Neural cell (in vitro differentiated cells): ENCODE measurements around the gene ITGBL1. TPM values are rescaled to one million over a fixed set of nuclear protein-coding genes. Genes with fewer than 3 reads are reported as not detected.

Experiments
- H2AFZ ChIP-seq: fragments of 200-600, 300-800 bp; sonication (generic), shearing (Covaris generic); 2 replicates; pipeline ENCODE4 v1.6.0; 2014; ENCODE audit warnings: low read depth, mild to moderate bottlenecking, antibody characterized with exemption, low read length, moderate library complexity
- H3F3A ChIP-seq: fragments of 200-600 bp; shearing (Covaris generic); 2 replicates; pipeline ENCODE4 v1.6.1; 2016; ENCODE audit warnings: mild to moderate bottlenecking, moderate library complexity, mixed read lengths, antibody characterized with exemption, low read length; ENCODE audit not compliant: insufficient read depth, poor library complexity, severe bottlenecking
- H3K27ac ChIP-seq: fragments of 200-600, 300-800 bp; sonication (generic), shearing (Covaris generic); 2 replicates; pipeline ENCODE4 v1.5.1; 2014; ENCODE audit warnings: mild to moderate bottlenecking, low read length, moderate library complexity
- H3K27me3 ChIP-seq: fragments of 300-800, 200-600 bp; sonication (generic), shearing (Covaris generic); 2 replicates; pipeline ENCODE4 v1.6.0; 2014; ENCODE audit warnings: mild to moderate bottlenecking, low read depth, low read length, moderate library complexity; ENCODE audit not compliant: insufficient read depth
- H3K36me3 ChIP-seq: fragments of 300-800, 200-600 bp; sonication (generic), shearing (Covaris generic); 2 replicates; pipeline ENCODE4 v1.5.1; 2014; ENCODE audit warnings: mild to moderate bottlenecking, antibody characterized with exemption, low read length, moderate library complexity; ENCODE audit not compliant: insufficient read depth
- H3K4me2 ChIP-seq: fragments of 300-800, 200-600 bp; sonication (generic), shearing (Covaris generic); 2 replicates; pipeline ENCODE4 v1.6.0; 2014; ENCODE audit warnings: mild to moderate bottlenecking, low read length
- H3K4me3 ChIP-seq: fragments of 300-800, 200-600 bp; sonication (generic), shearing (Covaris generic); 2 replicates; pipeline ENCODE4 v1.5.1; 2014; ENCODE audit warnings: mild to moderate bottlenecking, low read length, moderate library complexity
- H3K79me2 ChIP-seq: fragments of 200-600 bp; shearing (Covaris generic); replicated peaks from 2 replicates; pipeline ENCODE4 v1.6.0; 2014; ENCODE audit warnings: mild to moderate bottlenecking, low read length, moderate library complexity; ENCODE audit not compliant: insufficient read depth
- H3K9ac ChIP-seq: fragments of 300-800, 200-600 bp; sonication (generic), shearing (Covaris generic); 2 replicates; pipeline ENCODE4 v1.6.1; 2016; ENCODE audit warnings: mild to moderate bottlenecking, low read length, mixed read lengths
- H3K9me2 ChIP-seq: fragments of 200-600 bp; shearing (Covaris generic); 2 replicates; pipeline ENCODE4 v1.6.1; 2016; ENCODE audit warnings: mild to moderate bottlenecking, low read length, mixed read lengths; ENCODE audit not compliant: insufficient read depth
- H3K9me3 ChIP-seq: fragments of 200-600, 300-800 bp; sonication (generic), shearing (Covaris generic); 2 replicates; pipeline ENCODE4 v1.6.1; 2016; ENCODE audit warnings: mild to moderate bottlenecking, mixed run types, low read length, moderate library complexity, mixed read lengths
- H4K20me1 ChIP-seq: fragments of 200-600 bp; shearing (Covaris generic); 2 replicates; pipeline ENCODE4 v1.6.1; 2016; ENCODE audit warnings: mild to moderate bottlenecking, mixed run types; ENCODE audit not compliant: insufficient read depth
- EP300 ChIP-seq: fragments of 450-650 bp; conservative IDR thresholded peaks from 2 replicates; pipeline ENCODE4 v1.6.1; 2014; ENCODE audit warnings: antibody characterized with exemption, mild to moderate bottlenecking, moderate library complexity; ENCODE audit not compliant: poor library complexity, severe bottlenecking
- EZH2 ChIP-seq: fragments of 200-600, 300-800 bp; shearing (Covaris generic), sonication (generic); IDR thresholded peaks from 2 replicates; pipeline ENCODE4 v1.6.1; 2014; ENCODE audit warnings: antibody characterized with exemption, low read length, borderline replicate concordance, mild to moderate bottlenecking; ENCODE audit not compliant: insufficient read depth, poor library complexity, severe bottlenecking
- MXI1 ChIP-seq: fragments of 450-650 bp; conservative IDR thresholded peaks from 2 replicates; pipeline ENCODE4 v1.6.1; 2014; ENCODE audit warnings: antibody characterized with exemption, mild to moderate bottlenecking; ENCODE audit not compliant: poor library complexity, severe bottlenecking
- POLR2AphosphoS5 ChIP-seq: IDR thresholded peaks from 2 replicates; pipeline ENCODE4 v1.6.1; 2012
- RAD21 ChIP-seq: fragments of 450-650 bp; conservative IDR thresholded peaks from 2 replicates; pipeline ENCODE4 v1.6.1; 2014; ENCODE audit warnings: antibody characterized with exemption, mild to moderate bottlenecking, moderate library complexity
- SMC3 ChIP-seq: fragments of 450-650 bp; conservative IDR thresholded peaks from 2 replicates; pipeline ENCODE4 v1.6.1; 2014; ENCODE audit warnings: antibody characterized with exemption, mild to moderate bottlenecking, moderate library complexity; ENCODE audit not compliant: poor library complexity
- TAF1 ChIP-seq: IDR thresholded peaks from 2 replicates; pipeline ENCODE4 v1.6.1; 2012; ENCODE audit warnings: low read depth
- polyA plus RNA-seq: library from polyadenylated mRNA; depleted of rRNA; stranded (reverse); fragments of >200 nt; gene quantifications from 2 replicates; pipeline ENCODE4 v1.2.3, GENCODE V29; 2014
- TF ChIP-seq, protein P1 (sequence below): IDR thresholded peaks from 2 replicates; pipeline ENCODE4 v1.6.1; 2012; ENCODE audit warnings: borderline replicate concordance
- TF ChIP-seq, protein P2 (sequence below): fragments of 450-650 bp; IDR thresholded peaks from 2 replicates; pipeline ENCODE4 v1.5.1; 2014; ENCODE audit warnings: antibody characterized with exemption, mild to moderate bottlenecking, moderate library complexity; ENCODE audit not compliant: poor library complexity, severe bottlenecking

Gene ITGBL1
- polyA plus RNA-seq, 1 donor from 2014 or later: 0.46 TPM

DNA sequence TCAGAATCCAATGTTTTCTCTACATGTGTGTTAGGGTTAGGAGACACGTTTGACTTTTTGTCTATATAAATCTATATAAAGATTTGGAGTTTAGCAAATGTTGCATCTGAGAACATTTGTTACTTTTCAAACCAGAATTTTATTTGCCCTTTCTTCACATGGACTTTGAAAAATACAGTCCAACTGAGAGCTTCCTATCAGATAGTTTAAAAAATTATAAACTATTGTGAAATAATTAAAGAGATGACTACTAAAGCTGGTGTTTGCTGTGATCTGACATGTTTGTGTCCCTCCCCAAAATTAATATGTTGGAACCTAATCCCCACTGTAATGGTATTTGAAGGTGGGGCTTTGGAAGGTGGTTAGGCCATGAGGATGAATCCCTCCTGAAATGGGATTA lies 297.1 kb downstream of the ITGBL1 start:
- Histone ChIP-seq H3K36me3 (no peaks in the 10 kb centered on the region), H3F3A (no peaks in the 10 kb centered on the region), H2AFZ (no peak overlapping the region), H3K4me3 (no peak overlapping the region), H3K4me2 (no peak overlapping the region), H3K27ac (no peak overlapping the region), H3K9me3 (no peaks in the 10 kb centered on the region), H4K20me1 (no peaks in the 10 kb centered on the region), H3K9ac (no peak overlapping the region), H3K9me2 (no peaks in the 10 kb centered on the region), H3K79me2 (no peaks in the 10 kb centered on the region), H3K27me3 (no peaks in the 10 kb centered on the region)
- TF ChIP-seq RAD21 (no peak), POLR2AphosphoS5 (no peak), MXI1 (no peak), SMC3 (no peak), TAF1 (no peak), EZH2 (no peak), EP300 (no peak)
- TF ChIP-seq, protein P1, sequence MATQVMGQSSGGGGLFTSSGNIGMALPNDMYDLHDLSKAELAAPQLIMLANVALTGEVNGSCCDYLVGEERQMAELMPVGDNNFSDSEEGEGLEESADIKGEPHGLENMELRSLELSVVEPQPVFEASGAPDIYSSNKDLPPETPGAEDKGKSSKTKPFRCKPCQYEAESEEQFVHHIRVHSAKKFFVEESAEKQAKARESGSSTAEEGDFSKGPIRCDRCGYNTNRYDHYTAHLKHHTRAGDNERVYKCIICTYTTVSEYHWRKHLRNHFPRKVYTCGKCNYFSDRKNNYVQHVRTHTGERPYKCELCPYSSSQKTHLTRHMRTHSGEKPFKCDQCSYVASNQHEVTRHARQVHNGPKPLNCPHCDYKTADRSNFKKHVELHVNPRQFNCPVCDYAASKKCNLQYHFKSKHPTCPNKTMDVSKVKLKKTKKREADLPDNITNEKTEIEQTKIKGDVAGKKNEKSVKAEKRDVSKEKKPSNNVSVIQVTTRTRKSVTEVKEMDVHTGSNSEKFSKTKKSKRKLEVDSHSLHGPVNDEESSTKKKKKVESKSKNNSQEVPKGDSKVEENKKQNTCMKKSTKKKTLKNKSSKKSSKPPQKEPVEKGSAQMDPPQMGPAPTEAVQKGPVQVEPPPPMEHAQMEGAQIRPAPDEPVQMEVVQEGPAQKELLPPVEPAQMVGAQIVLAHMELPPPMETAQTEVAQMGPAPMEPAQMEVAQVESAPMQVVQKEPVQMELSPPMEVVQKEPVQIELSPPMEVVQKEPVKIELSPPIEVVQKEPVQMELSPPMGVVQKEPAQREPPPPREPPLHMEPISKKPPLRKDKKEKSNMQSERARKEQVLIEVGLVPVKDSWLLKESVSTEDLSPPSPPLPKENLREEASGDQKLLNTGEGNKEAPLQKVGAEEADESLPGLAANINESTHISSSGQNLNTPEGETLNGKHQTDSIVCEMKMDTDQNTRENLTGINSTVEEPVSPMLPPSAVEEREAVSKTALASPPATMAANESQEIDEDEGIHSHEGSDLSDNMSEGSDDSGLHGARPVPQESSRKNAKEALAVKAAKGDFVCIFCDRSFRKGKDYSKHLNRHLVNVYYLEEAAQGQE: no peak
- TF ChIP-seq, protein P2, sequence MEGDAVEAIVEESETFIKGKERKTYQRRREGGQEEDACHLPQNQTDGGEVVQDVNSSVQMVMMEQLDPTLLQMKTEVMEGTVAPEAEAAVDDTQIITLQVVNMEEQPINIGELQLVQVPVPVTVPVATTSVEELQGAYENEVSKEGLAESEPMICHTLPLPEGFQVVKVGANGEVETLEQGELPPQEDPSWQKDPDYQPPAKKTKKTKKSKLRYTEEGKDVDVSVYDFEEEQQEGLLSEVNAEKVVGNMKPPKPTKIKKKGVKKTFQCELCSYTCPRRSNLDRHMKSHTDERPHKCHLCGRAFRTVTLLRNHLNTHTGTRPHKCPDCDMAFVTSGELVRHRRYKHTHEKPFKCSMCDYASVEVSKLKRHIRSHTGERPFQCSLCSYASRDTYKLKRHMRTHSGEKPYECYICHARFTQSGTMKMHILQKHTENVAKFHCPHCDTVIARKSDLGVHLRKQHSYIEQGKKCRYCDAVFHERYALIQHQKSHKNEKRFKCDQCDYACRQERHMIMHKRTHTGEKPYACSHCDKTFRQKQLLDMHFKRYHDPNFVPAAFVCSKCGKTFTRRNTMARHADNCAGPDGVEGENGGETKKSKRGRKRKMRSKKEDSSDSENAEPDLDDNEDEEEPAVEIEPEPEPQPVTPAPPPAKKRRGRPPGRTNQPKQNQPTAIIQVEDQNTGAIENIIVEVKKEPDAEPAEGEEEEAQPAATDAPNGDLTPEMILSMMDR: no peak

DNA sequence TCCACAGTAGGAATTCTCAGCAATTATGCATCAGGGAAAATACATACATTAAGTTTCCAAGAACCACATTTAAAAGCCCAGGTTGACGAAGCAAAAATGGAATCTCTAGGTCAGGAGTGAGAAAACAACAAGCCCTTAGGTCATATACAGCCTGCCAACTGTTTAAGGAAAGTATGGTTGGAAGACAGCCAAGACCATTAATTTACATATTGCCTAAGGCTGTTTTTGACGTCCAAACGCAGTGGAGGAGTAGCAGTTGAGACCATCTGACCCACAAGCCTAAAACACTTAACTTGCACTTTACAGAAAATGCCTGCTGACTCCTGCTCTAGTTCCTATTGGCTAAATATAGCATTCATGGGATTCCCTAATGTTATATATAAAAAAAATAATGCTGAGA lies 299.0 kb downstream of the ITGBL1 start:
- Histone ChIP-seq H3K27ac (no peak overlapping the region), H3F3A (no peaks in the 10 kb centered on the region), H3K79me2 (no peaks in the 10 kb centered on the region), H3K27me3 (no peaks in the 10 kb centered on the region), H3K9ac (no peak overlapping the region), H4K20me1 (no peaks in the 10 kb centered on the region), H3K4me3 (no peak overlapping the region), H3K4me2 (no peak overlapping the region), H3K9me3 (no peaks in the 10 kb centered on the region), H3K9me2 (no peaks in the 10 kb centered on the region), H2AFZ (no peak overlapping the region), H3K36me3 (no peaks in the 10 kb centered on the region)
- TF ChIP-seq SMC3 (no peak), EP300 (no peak), MXI1 (no peak), RAD21 (no peak), EZH2 (no peak), POLR2AphosphoS5 (no peak), TAF1 (no peak)
- TF ChIP-seq, protein P2: no peak
- TF ChIP-seq, protein P1: no peak
